Measurements from ENCODE around the gene FGD3.

Gene FGD3

DNA sequence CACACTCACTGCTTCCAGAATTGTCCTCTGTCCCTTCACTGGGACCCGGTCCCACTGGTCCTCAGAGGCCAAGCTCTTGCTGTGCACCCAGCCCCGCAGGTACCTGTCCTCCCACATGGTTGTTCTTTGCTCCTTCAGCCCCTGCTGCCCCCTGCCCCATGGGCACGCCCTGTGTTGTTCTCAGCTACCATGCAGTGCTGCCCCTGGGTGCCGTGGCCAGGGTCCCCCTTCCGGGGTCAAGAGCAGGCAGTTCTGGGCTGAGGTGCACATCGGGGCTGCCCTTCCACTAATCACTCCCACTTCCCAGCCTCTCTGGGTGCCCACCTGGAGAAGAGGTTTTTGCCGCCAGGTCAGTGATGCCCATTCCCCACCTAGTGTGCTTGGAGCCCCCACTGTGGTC is 79.3 kb downstream of the FGD3 start:
- no peak for DNase-seq (ENCODE audit: low spot score)

GRCh38 chr9:93027750-93028149 is 80.4 kb downstream of the FGD3 start:
- DNase-seq (ENCODE audit: low spot score), result no peak
- TF ChIP-seq, protein P1, sequence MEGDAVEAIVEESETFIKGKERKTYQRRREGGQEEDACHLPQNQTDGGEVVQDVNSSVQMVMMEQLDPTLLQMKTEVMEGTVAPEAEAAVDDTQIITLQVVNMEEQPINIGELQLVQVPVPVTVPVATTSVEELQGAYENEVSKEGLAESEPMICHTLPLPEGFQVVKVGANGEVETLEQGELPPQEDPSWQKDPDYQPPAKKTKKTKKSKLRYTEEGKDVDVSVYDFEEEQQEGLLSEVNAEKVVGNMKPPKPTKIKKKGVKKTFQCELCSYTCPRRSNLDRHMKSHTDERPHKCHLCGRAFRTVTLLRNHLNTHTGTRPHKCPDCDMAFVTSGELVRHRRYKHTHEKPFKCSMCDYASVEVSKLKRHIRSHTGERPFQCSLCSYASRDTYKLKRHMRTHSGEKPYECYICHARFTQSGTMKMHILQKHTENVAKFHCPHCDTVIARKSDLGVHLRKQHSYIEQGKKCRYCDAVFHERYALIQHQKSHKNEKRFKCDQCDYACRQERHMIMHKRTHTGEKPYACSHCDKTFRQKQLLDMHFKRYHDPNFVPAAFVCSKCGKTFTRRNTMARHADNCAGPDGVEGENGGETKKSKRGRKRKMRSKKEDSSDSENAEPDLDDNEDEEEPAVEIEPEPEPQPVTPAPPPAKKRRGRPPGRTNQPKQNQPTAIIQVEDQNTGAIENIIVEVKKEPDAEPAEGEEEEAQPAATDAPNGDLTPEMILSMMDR (IDR thresholded peaks at IDR 0.05; ENCODE audit: borderline replicate concordance, control extremely low read depth, extremely low read depth, insufficient read depth, missing control alignments), result no peak
- in situ Hi-C loops (cut with MboI; ENCODE audit: low sequenced_read_pairs, unreplicated experiment), result no loop called here

More for the DNA sequence above, 79.3 kb downstream of the FGD3 start:
- in situ Hi-C loops (cut with MboI; ENCODE audit: low sequenced_read_pairs, unreplicated experiment), result no loop called here
- TF ChIP-seq, protein P1 (IDR thresholded peaks at IDR 0.05; ENCODE audit: borderline replicate concordance, control extremely low read depth, extremely low read depth, insufficient read depth, missing control alignments), result no peak

DNA sequence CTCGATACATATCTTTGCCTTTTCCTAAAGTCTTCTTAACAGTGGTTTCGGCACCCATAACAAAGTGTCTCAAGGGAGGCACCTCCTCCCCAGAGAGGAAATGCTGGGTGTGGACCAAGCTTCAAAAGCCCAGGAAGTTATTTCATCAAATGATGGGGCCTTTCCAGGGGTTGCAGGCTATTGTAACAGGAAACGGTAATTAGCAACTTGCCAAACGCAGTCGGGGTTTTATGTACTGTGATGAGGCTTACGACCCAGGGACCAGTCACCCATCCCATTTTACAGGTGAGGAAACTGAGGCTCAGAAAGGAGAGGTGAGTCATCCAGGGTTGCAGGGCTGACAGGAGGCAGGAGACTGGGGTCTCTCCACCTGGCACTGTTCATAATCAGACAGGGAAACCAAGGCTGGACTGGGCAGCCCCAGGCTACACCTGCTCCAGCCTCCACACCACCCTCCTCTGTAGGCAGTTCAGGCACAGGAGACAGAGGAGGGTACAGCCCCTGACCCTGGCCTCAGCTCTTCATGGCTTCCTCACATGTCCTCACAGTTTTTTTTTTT is 81.2 kb downstream of the FGD3 start:
- in situ Hi-C loops (cut with MboI; ENCODE audit: low sequenced_read_pairs, unreplicated experiment), result no loop called here
- TF ChIP-seq, protein P1 (IDR thresholded peaks at IDR 0.05; ENCODE audit: borderline replicate concordance, control extremely low read depth, extremely low read depth, insufficient read depth, missing control alignments), result no peak
- peak; percentile 75 for DNase-seq (ENCODE audit: low spot score)

DNA sequence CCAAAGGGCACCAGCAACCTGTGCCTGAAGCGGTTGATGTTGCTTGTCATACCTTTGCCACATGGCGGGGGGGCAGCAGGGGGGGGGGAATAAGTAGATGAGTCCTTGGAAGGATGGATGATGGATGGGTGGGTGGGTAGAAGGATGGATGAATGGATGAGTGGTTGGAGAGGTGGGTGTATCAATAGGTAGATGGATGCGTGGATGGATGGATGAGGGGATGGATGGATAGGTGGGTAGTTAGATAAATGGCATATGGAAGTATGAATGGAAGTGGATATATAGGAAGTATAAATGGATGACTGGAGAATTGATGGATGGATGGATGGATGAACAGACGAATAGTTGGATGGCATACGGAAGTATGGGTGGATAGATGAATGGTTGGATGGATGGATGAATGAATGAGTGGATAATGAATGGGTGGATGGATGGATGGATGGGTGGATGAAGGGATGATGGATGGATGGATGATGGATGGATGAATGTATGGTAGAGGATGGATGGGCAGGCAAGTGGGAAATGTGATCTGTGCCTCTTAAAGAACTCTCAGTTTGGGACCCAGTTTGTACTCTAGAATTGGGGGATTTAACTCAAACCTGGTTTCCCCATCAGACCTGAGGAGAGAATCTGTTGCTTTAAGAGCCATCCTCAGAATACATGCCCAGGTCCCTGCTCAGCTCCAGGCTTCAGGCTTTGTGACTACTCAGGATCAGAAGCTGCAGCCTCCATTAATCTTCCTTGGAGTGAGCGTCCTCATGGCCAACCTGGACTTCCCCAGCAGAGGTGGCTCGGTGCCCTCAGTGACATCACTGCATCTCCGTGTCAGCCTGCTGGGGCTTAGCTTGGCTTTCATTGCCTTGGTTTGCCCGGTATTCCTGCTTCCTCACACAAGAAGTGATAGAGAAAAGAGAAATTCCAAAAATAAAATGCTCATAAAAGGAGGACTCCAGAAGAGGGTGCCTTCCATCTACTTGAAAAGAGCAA is 83.6 kb downstream of the FGD3 start:
- no peak for DNase-seq (ENCODE audit: low spot score)
- in situ Hi-C loops (cut with MboI; ENCODE audit: low sequenced_read_pairs, unreplicated experiment), result no loop called here
- TF ChIP-seq, protein P1 (IDR thresholded peaks at IDR 0.05; ENCODE audit: borderline replicate concordance, control extremely low read depth, extremely low read depth, insufficient read depth, missing control alignments), result no peak

GRCh38 chr9:93031629-93032430 is 84.5 kb downstream of the FGD3 start:
- in situ Hi-C loops (cut with MboI; ENCODE audit: low sequenced_read_pairs, unreplicated experiment), result no loop called here
- DNase-seq (ENCODE audit: low spot score), result no peak
- TF ChIP-seq, protein P1 (IDR thresholded peaks at IDR 0.05; ENCODE audit: borderline replicate concordance, control extremely low read depth, extremely low read depth, insufficient read depth, missing control alignments), result no peak

- TF ChIP-seq, protein P1 (IDR thresholded peaks at IDR 0.05; ENCODE audit: borderline replicate concordance, control extremely low read depth, extremely low read depth, insufficient read depth, missing control alignments), result no peak
- in situ Hi-C loops (cut with MboI; ENCODE audit: low sequenced_read_pairs, unreplicated experiment), result no loop called here
- DNase-seq (ENCODE audit: low spot score), result no peak
These were observed 85.2 kb downstream of the FGD3 start for GRCh38 chr9:93032545-93032944.

Measured in GM13976 (cell line).